OCI-LY7 (cell line): ENCODE results near the gene STK26. TPM values are rescaled to one million over a fixed set of nuclear protein-coding genes. Genes with fewer than 3 reads are reported as not detected.
A peak's percentile ranks its signal among the peaks of the same experiment; 100 is the strongest.

Experiments
- BruUV-seq: library from RNA; stranded (reverse); fragments of 400-500 nt; replicated peaks from 2 replicates; lab custom pipeline; 2021; lab: Mats Ljungman, UMichigan
- CTCF ChIA-PET: fragments of 300-600 bp; sonication (Branson Sonifier 250); formaldehyde crosslinking; loops from one replicate; lab custom pipeline; 2022; ENCODE audit warnings: antibody characterized with exemption; ENCODE audit not compliant: unreplicated experiment; lab: Charles Lee
- POLR2A ChIA-PET: fragments of 300-600 bp; sonication (Branson Sonifier 250); formaldehyde crosslinking; loops from one replicate; lab custom pipeline; 2022; ENCODE audit warnings: antibody characterized with exemption; lab: Charles Lee
- DNase-seq: peaks from one replicate; pipeline ENCODE4 v3.0.0-alpha.2; 2015; ENCODE audit warnings: low spot score
- H2AFZ ChIP-seq: fragments of 200-600 bp; sonication (generic), shearing (Covaris generic); 2 replicates; pipeline ENCODE4 v1.6.1; 2014; ENCODE audit warnings: mild to moderate bottlenecking, antibody characterized with exemption, low read length, moderate library complexity
- H3K27ac ChIP-seq: fragments of 200-600 bp; sonication (generic); 2 replicates; pipeline ENCODE4 v1.5.1; 2014; ENCODE audit warnings: mixed run types, low read depth, mild to moderate bottlenecking, moderate library complexity, low read length, inconsistent platforms; ENCODE audit not compliant: poor library complexity, severe bottlenecking
- H3K36me3 ChIP-seq: fragments of 200-600 bp; sonication (generic); 2 replicates; pipeline ENCODE4 v1.6.1; 2014; ENCODE audit warnings: mild to moderate bottlenecking, antibody characterized with exemption, low read length, moderate library complexity, mixed read lengths; ENCODE audit not compliant: insufficient read depth
- H3K4me1 ChIP-seq: fragments of 200-600 bp; sonication (generic); 2 replicates; pipeline ENCODE4 v1.5.1; 2014; ENCODE audit warnings: mild to moderate bottlenecking, low read length; ENCODE audit not compliant: insufficient read depth, poor library complexity, severe bottlenecking
- H3K4me2 ChIP-seq: fragments of 200-600 bp; sonication (generic); 2 replicates; pipeline ENCODE4 v1.6.1; 2014; ENCODE audit warnings: mild to moderate bottlenecking, low read length
- H3K4me3 ChIP-seq: fragments of 200-600 bp; sonication (generic); 2 replicates; pipeline ENCODE4 v1.5.1; 2014; ENCODE audit warnings: mild to moderate bottlenecking, low read depth, low read length; ENCODE audit not compliant: poor library complexity, severe bottlenecking
- H3K79me2 ChIP-seq: fragments of 200-600 bp; sonication (generic); 2 replicates; pipeline ENCODE4 v1.6.1; 2016; ENCODE audit warnings: low read depth, mild to moderate bottlenecking, low read length, moderate library complexity, mixed read lengths; ENCODE audit not compliant: insufficient read depth
- H3K9me2 ChIP-seq: fragments of 200-600 bp; sonication (generic); 2 replicates; pipeline ENCODE4 v1.6.1; 2016; ENCODE audit warnings: mild to moderate bottlenecking, low read length, mixed read lengths; ENCODE audit not compliant: insufficient read depth
- H3K9me3 ChIP-seq: fragments of 200-600 bp; sonication (generic); 2 replicates; pipeline ENCODE4 v1.6.1; 2014; ENCODE audit warnings: mild to moderate bottlenecking, mixed run types, low read length, mixed read lengths
- H4K20me1 ChIP-seq: fragments of 200-600 bp; sonication (generic); 2 replicates; pipeline ENCODE4 v1.6.1; 2014; ENCODE audit warnings: mild to moderate bottlenecking, antibody characterized with exemption, low read length, moderate library complexity, mixed read lengths; ENCODE audit not compliant: insufficient read depth
- CTCF ChIP-seq: fragments of 200-600 bp; sonication (generic); conservative IDR thresholded peaks from 2 replicates; pipeline ENCODE4 v1.5.1; 2014; ENCODE audit warnings: mild to moderate bottlenecking, antibody characterized with exemption, low read length, moderate library complexity, mixed read lengths
- EZH2phosphoT487 ChIP-seq: fragments of 200-600 bp; sonication (generic); IDR thresholded peaks from 2 replicates; pipeline ENCODE4 v1.6.1; 2018; ENCODE audit warnings: low read depth, borderline replicate concordance, mild to moderate bottlenecking, mixed run types, antibody characterized with exemption, low read length, moderate library complexity, mixed read lengths
- intact Hi-C: fragments of 100-400 bp; cut with micrococcal nuclease; formaldehyde crosslinking; loops from one replicate; pipeline ENCODE4 v1.10.0; 2022; ENCODE audit not compliant: unreplicated experiment
- total RNA-seq, 2 experiments: library from RNA; depleted of rRNA in 1 of 2; stranded (reverse); fragments of >200 nt in 1 of 2; shearing (Covaris generic) in 1 of 2; gene quantifications; 2 replicates each; pipeline ENCODE4 v1.2.3, GENCODE V29; 2014 to 2022

Gene STK26
- total RNA-seq, 2 experiments from 2014 or later: 28.6 to 28.8 TPM

- intact Hi-C loops: loop anchor here (2.0 to 5.0 kb wide), 3 partner anchors 43 to 465 kb away; partner anchors contain the start of genes MBNL3 and RAP2C
- ChIA-PET CTCF (no interaction called here), POLR2A (interaction anchor here (0.6 to 1.2 kb wide), 7 partner anchors 15 to 1786 kb away, joined by 3 to 6 read pairs (median 3); no protein-coding TSS in a partner anchor)
- peaks cover 24% of the 10 kb centered on the region for H3K4me1 ChIP-seq
- TF ChIP-seq EZH2phosphoT487 (no peak), CTCF (no peak)
- peaks cover 4% of the 10 kb centered on the region; the same call in 1 of the 2 replicates for H3K36me3 ChIP-seq
- H3K4me3 ChIP-seq: peak overlapping the region; percentile 98
- no peaks in the 10 kb centered on the region for H3K9me2 ChIP-seq
- peak overlapping the region; percentile 93 for H3K4me2 ChIP-seq
- H3K9me3 ChIP-seq: no peaks in the 10 kb centered on the region
- H2AFZ ChIP-seq: peak overlapping the region; percentile 67
- no TSS peak for BruUV-seq
- peak overlapping the region; percentile 84 for H3K27ac ChIP-seq
- DNase-seq: peak; percentile 57
- peaks cover 51% of the 10 kb centered on the region for H3K79me2 ChIP-seq
- H4K20me1 ChIP-seq: peaks cover 12% of the 10 kb centered on the region; the same call in 1 of the 2 replicates
Observed at GRCh38 chrX:132023896-132024386, 839 bp downstream of the STK26 start.

- Histone ChIP-seq H3K4me2 (peak overlapping the region; percentile 93), H3K79me2 (peaks cover 56% of the 10 kb centered on the region), H4K20me1 (peaks cover 12% of the 10 kb centered on the region; the same call in 1 of the 2 replicates), H3K36me3 (peaks cover 4% of the 10 kb centered on the region; the same call in 1 of the 2 replicates), H3K4me3 (peak overlapping the region; percentile 98), H3K27ac (no peak overlapping the region), H3K9me3 (no peaks in the 10 kb centered on the region), H3K9me2 (no peaks in the 10 kb centered on the region), H2AFZ (no peak overlapping the region), H3K4me1 (peaks cover 24% of the 10 kb centered on the region)
- intact Hi-C loops: loop anchor here (2.0 kb wide), 1 partner anchor 464 kb away; the partner anchor contains the start of gene MBNL3
- ChIA-PET CTCF (no interaction called here), POLR2A (interaction anchor here (0.8 to 1.2 kb wide), 3 partner anchors 17 to 71 kb away, joined by 3 to 6 read pairs (median 3); no protein-coding TSS in a partner anchor)
- TF ChIP-seq EZH2phosphoT487 (no peak), CTCF (no peak)
- no peak for DNase-seq
- no TSS peak for BruUV-seq
Observed at GRCh38 chrX:132025041-132025440, 1.9 kb downstream of the STK26 start.

- POLR2A ChIA-PET: no interaction called here
- H3K9me3 ChIP-seq: no peaks in the 10 kb centered on the region
- peaks cover 4% of the 10 kb centered on the region; the same call in 1 of the 2 replicates for H3K36me3 ChIP-seq
- no peak for DNase-seq
- CTCF ChIA-PET: no interaction called here
- H3K79me2 ChIP-seq: peaks cover 73% of the 10 kb centered on the region
- H3K27ac ChIP-seq: no peak overlapping the region
- peaks cover 35% of the 10 kb centered on the region for H3K4me1 ChIP-seq
- H2AFZ ChIP-seq: no peak overlapping the region
- H3K9me2 ChIP-seq: no peaks in the 10 kb centered on the region
- TF ChIP-seq EZH2phosphoT487: no peak
- TF ChIP-seq CTCF: no peak
- no peak overlapping the region for H3K4me2 ChIP-seq
- no TSS peak for BruUV-seq
- H3K4me3 ChIP-seq: no peak overlapping the region
- peaks cover 10% of the 10 kb centered on the region; the same call in 1 of the 2 replicates for H4K20me1 ChIP-seq
- intact Hi-C loops: no loop called here
Observed at GRCh38 chrX:132030264-132030663, 7.2 kb downstream of the STK26 start.
